Measurements from ENCODE around the gene KPNA1. TPM values are rescaled to one million over a fixed set of nuclear protein-coding genes. Genes with fewer than 3 reads are reported as not detected.
A peak's percentile ranks its signal among the peaks of the same experiment; 100 is the strongest.

KPNA1 gene
- total RNA-seq, result 71.7 TPM
- long read RNA-seq, full-length matches to known transcripts, result 35 of 42 reads
- long read RNA-seq, partial matches to known transcripts, result 2 of 42 reads
- long read RNA-seq, other reads (novel, unspliced or antisense), result 5 of 42 reads

GRCh38 chr3:122514123-122515019 is at the start of gene KPNA1:
TSS of gene KPNA1 (minus strand) at chr3:122514939. CDS start at chr3:122496565, 18,374 bp downstream.
- peak; percentile 94 for DNase-seq (ENCODE audit: missing footprints)
- peak; percentile 98 for ATAC-seq
- intact Hi-C loops (cut with DNase I), result loop anchor here (5.0 kb wide), 1 partner anchor 52 kb away; no protein-coding TSS in a partner anchor

- DNase-seq (ENCODE audit: missing footprints) (peak; percentile 93), ATAC-seq (peak; percentile 97)
- intact Hi-C loops (cut with DNase I), result loop anchor here (1.0 to 10.0 kb wide), 2 partner anchors 115 to 230 kb away; partner anchors contain the start of genes HSPBAP1 and SLC49A4
These were observed 49.6 kb upstream of the KPNA1 start, which contains the start of the genes DTX3L and PARP9 for GRCh38 chr3:122564155-122564912. TSS of gene DTX3L (plus strand) at chr3:122564338. CDS start at chr3:122564427, 89 bp downstream. TSS of gene PARP9 (minus strand) at chr3:122564300. CDS start at chr3:122559620, 4,680 bp downstream.

GRCh38 chr3:122563717-122564025 is 48.9 kb upstream of the KPNA1 start:
- intact Hi-C loops (cut with DNase I), result loop anchor here (1.0 to 10.0 kb wide), 2 partner anchors 116 to 231 kb away; partner anchors contain the start of genes HSPBAP1 and SLC49A4
- peak; percentile 32 for ATAC-seq

GRCh38 chr3:122562923-122563716 is 48.4 kb upstream of the KPNA1 start:
- intact Hi-C loops (cut with DNase I), result loop anchor here (10.0 kb wide), 1 partner anchor 232 kb away; the partner anchor contains the start of genes HSPBAP1 and SLC49A4
- no peak for ATAC-seq
- no peak for DNase-seq (ENCODE audit: missing footprints)

More at GRCh38 chr3:122563717-122564025, 48.9 kb upstream of the KPNA1 start:
- DNase-seq (ENCODE audit: missing footprints), result no peak

- intact Hi-C loops (cut with DNase I), result loop anchor here (10.0 kb wide), 1 partner anchor 234 kb away; the partner anchor contains the start of genes HSPBAP1 and SLC49A4
- ATAC-seq (no peak), DNase-seq (ENCODE audit: missing footprints) (no peak)
These were observed 45.9 kb upstream of the KPNA1 start for GRCh38 chr3:122560680-122561079.

- ATAC-seq (no peak), DNase-seq (ENCODE audit: missing footprints) (no peak)
- intact Hi-C loops (cut with DNase I), result loop anchor here (10.0 kb wide), 1 partner anchor 235 kb away; the partner anchor contains the start of genes HSPBAP1 and SLC49A4
These were observed 45.2 kb upstream of the KPNA1 start for GRCh38 chr3:122559906-122560305.

GRCh38 chr3:122558605-122559004 is 43.9 kb upstream of the KPNA1 start:
- ATAC-seq (no peak), DNase-seq (ENCODE audit: missing footprints) (no peak)
- intact Hi-C loops (cut with DNase I), result no loop called here

GRCh38 chr3:122557356-122557755 is 42.6 kb upstream of the KPNA1 start:
- no peak for DNase-seq (ENCODE audit: missing footprints)
- no peak for ATAC-seq
- intact Hi-C loops (cut with DNase I), result no loop called here

- DNase-seq (ENCODE audit: missing footprints) (no peak), ATAC-seq (peak; percentile 44)
- intact Hi-C loops (cut with DNase I), result no loop called here
These were observed 40.7 kb upstream of the KPNA1 start for GRCh38 chr3:122555275-122556071.

- DNase-seq (ENCODE audit: missing footprints), result no peak
- intact Hi-C loops (cut with DNase I), result no loop called here
- ATAC-seq, result no peak
These were observed 38.4 kb upstream of the KPNA1 start for GRCh38 chr3:122553171-122553570.

- ATAC-seq (no peak), DNase-seq (ENCODE audit: missing footprints) (no peak)
- intact Hi-C loops (cut with DNase I), result no loop called here
These were observed 33.9 kb upstream of the KPNA1 start for GRCh38 chr3:122548619-122549018.

- intact Hi-C loops (cut with DNase I), result no loop called here
- no peak for ATAC-seq
- no peak for DNase-seq (ENCODE audit: missing footprints)
These were observed 33.3 kb upstream of the KPNA1 start for GRCh38 chr3:122548076-122548475.

- intact Hi-C loops (cut with DNase I), result no loop called here
- ATAC-seq (no peak), DNase-seq (ENCODE audit: missing footprints) (no peak)
These were observed 31.4 kb upstream of the KPNA1 start for GRCh38 chr3:122546151-122546550.

GRCh38 chr3:122538956-122539490 is 24.3 kb upstream of the KPNA1 start:
- intact Hi-C loops (cut with DNase I), result no loop called here
- ATAC-seq (no peak), DNase-seq (ENCODE audit: missing footprints) (no peak)

GRCh38 chr3:122536632-122537001 is 21.9 kb upstream of the KPNA1 start:
- intact Hi-C loops (cut with DNase I), result no loop called here
- DNase-seq (ENCODE audit: missing footprints), result no peak
- no peak for ATAC-seq

- intact Hi-C loops (cut with DNase I), result no loop called here
- DNase-seq (ENCODE audit: missing footprints), result no peak
- no peak for ATAC-seq
These were observed 21.4 kb upstream of the KPNA1 start for GRCh38 chr3:122535964-122536631.

GRCh38 chr3:122533931-122534334 is 19.2 kb upstream of the KPNA1 start:
- ATAC-seq, result no peak
- no peak for DNase-seq (ENCODE audit: missing footprints)
- intact Hi-C loops (cut with DNase I), result no loop called here

All from Right ventricle myocardium inferior (tissue), 1 donor.